GM23248 (cell line): ENCODE results near the gene GNB5. TPM values are rescaled to one million over a fixed set of nuclear protein-coding genes. Genes with fewer than 3 reads are reported as not detected.

Experiments
- DNase-seq: peaks from one replicate; pipeline ENCODE4 v3.0.0-alpha.2; 2015
- H2AFZ ChIP-seq: fragments of 200-600 bp; sonication (generic); 2 replicates; pipeline ENCODE4 v1.6.1; 2016; ENCODE audit warnings: antibody characterized with exemption
- H3F3A ChIP-seq: fragments of 200-600 bp; sonication (generic); 2 replicates; pipeline ENCODE4 v1.6.1; 2016; ENCODE audit warnings: mild to moderate bottlenecking, antibody characterized with exemption, mixed run types; ENCODE audit not compliant: insufficient read depth
- H3K27ac ChIP-seq: fragments of 200-600 bp; sonication (generic); 2 replicates; pipeline ENCODE4 v1.5.1; 2016; ENCODE audit warnings: mild to moderate bottlenecking
- H3K27me3 ChIP-seq: fragments of 200-600 bp; sonication (generic); replicated peaks from 2 replicates; pipeline ENCODE4 v1.6.1; 2016; ENCODE audit warnings: mild to moderate bottlenecking; ENCODE audit not compliant: insufficient read depth
- H3K36me3 ChIP-seq: fragments of 200-600 bp; sonication (generic); 2 replicates; pipeline ENCODE4 v1.6.1; 2016; ENCODE audit warnings: low read depth, mild to moderate bottlenecking
- H3K4me1 ChIP-seq: fragments of 200-600 bp; sonication (generic); 2 replicates; pipeline ENCODE4 v1.6.1; 2016; ENCODE audit warnings: mild to moderate bottlenecking; ENCODE audit not compliant: insufficient read depth
- H3K4me2 ChIP-seq: fragments of 200-600 bp; sonication (generic); one replicate; pipeline ENCODE4 v1.6.1; 2016; ENCODE audit warnings: mild to moderate bottlenecking; ENCODE audit not compliant: unreplicated experiment
- H3K4me3 ChIP-seq: fragments of 200-600 bp; sonication (generic); 2 replicates; pipeline ENCODE4 v1.5.1; 2016; ENCODE audit warnings: mild to moderate bottlenecking
- H3K79me2 ChIP-seq: fragments of 200-600 bp; sonication (generic); 2 replicates; pipeline ENCODE4 v1.6.1; 2016; ENCODE audit warnings: mild to moderate bottlenecking; ENCODE audit not compliant: insufficient read depth
- H3K9ac ChIP-seq: fragments of 200-600 bp; sonication (generic); 2 replicates; pipeline ENCODE4 v1.6.1; 2016; ENCODE audit warnings: mild to moderate bottlenecking
- H3K9me2 ChIP-seq: fragments of 200-600 bp; sonication (generic); 2 replicates; pipeline ENCODE4 v1.6.1; 2016; ENCODE audit warnings: mixed run types, mild to moderate bottlenecking, moderate library complexity; ENCODE audit not compliant: insufficient read depth
- H3K9me3 ChIP-seq: fragments of 200-600 bp; sonication (generic); one replicate; pipeline ENCODE4 v1.6.1; 2017; ENCODE audit warnings: low read depth
- H4K20me1 ChIP-seq: fragments of 200-600 bp; sonication (generic); 2 replicates; pipeline ENCODE4 v1.6.0; 2016; ENCODE audit not compliant: insufficient read depth
- EZH2 ChIP-seq: fragments of 200-600 bp; sonication (generic); IDR thresholded peaks from 2 replicates; pipeline ENCODE4 v1.6.1; 2018; ENCODE audit warnings: antibody characterized with exemption, mild to moderate bottlenecking; ENCODE audit not compliant: insufficient read depth, poor library complexity, severe bottlenecking
- EZH2phosphoT487 ChIP-seq: fragments of 200-600 bp; sonication (generic); IDR thresholded peaks from 2 replicates; pipeline ENCODE4 v1.6.1; 2018; ENCODE audit warnings: antibody characterized with exemption, moderate library complexity, mild to moderate bottlenecking, low read depth; ENCODE audit not compliant: insufficient read depth
- WGBS, 2 experiments: methylation state at CpG; one replicate each; pipeline ENCODE4 v1.1.6; 2015 to 2017; ENCODE audit warnings: low lambda C conversion rate in 2 of 2, low coverage in 1 of 2; ENCODE audit errors: missing lambda C conversion rate in 2 of 2; 5-methylcytosine and 5-hydroxymethylcytosine counted together
- in situ Hi-C: fragments of 300-500 bp; cut with MboI; formaldehyde crosslinking; loops from 2 replicates; pipeline ENCODE4 v1.15.0; 2020
- polyA plus RNA-seq: library from polyadenylated mRNA; unstranded; fragments of >200 nt; fragmentation: Nextera tagmentation; extraction: Ambion mirVana; gene quantifications from 2 replicates; pipeline ENCODE4 v1.2.1, GENCODE V29; 2016
- total RNA-seq: library from RNA; depleted of rRNA; stranded (reverse); fragments of >200 nt; shearing (Covaris generic); gene quantifications from 2 replicates; pipeline ENCODE4 v1.2.3, GENCODE V29; 2014

The GNB5 gene
- total and polyA plus RNA-seq, 2 experiments from 2014 or later, result 39.9 to 42.8 TPM

DNA sequence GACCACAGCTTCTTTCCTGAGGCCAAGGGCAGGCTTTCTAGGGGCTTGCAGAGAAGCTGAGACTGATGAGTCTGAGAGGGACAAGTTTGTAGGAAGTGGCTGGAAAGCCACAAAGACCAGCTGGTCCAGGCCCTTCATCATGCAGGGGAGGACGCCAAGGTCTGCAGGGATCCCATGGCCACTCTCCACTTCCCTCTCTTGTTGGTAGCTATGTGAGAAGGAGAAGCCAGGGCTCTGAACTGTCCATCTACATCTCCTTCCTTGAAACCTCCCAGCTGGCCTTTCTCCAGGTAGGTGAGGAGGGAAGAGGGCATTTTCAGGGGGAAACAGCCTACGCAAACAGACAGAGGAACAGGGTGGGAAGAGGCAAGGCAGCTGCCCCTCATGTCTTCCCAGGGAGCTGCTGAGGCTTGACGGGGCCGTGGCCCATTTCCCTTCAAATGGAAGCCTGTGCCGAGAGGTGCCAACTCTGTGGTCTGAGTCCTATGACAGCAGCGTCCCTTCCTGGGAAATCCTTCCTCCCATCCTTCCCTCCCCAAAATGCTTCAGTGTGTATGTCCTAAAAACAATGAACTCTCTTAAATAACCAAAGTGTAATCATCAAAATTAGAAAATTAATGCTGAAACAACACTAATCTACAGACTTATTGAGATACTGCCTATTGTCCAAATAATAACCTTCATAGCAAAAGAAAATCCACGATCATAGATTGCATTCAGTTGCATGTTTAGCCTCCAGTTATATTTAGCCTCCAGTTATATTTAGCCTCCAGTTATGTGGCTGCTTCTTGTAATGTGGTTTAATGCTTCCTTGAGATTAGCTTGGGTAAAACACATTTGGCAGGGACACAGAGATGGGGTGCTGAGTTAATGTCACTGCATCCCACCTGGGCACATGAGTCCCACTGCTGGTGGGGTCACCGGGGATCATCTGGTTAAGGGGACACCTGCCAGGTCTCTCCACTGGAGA lies 36.0 kb downstream of the GNB5 start:
- no peaks in the 10 kb centered on the region for H4K20me1 ChIP-seq
- no peak for DNase-seq
- H3K9me2 ChIP-seq, result no peaks in the 10 kb centered on the region
- no peak overlapping the region for H3K4me2 ChIP-seq
- no peaks in the 10 kb centered on the region for H3K4me1 ChIP-seq
- H3K36me3 ChIP-seq, result no peaks in the 10 kb centered on the region
- H3F3A ChIP-seq, result no peaks in the 10 kb centered on the region
- no peaks in the 10 kb centered on the region for H3K79me2 ChIP-seq
- H3K27me3 ChIP-seq, result no peaks in the 10 kb centered on the region
- no peak overlapping the region for H2AFZ ChIP-seq
- WGBS, 2 experiments, result 81 to 91% methylated on average over 7 to 8 of the region's 8 CpGs
- H3K9me3 ChIP-seq, result no peaks in the 10 kb centered on the region
- H3K4me3 ChIP-seq, result no peak overlapping the region
- H3K9ac ChIP-seq, result no peak overlapping the region
- no peak for TF ChIP-seq EZH2phosphoT487
- TF ChIP-seq EZH2, result no peak
- H3K27ac ChIP-seq, result no peak overlapping the region
- in situ Hi-C loops, result no loop called here

GRCh38 chr15:52153900-52154895 lies 37.0 kb downstream of the GNB5 start:
- in situ Hi-C loops, result no loop called here
- TF ChIP-seq EZH2phosphoT487 (no peak), EZH2 (no peak)
- DNase-seq, result no peak
- Histone ChIP-seq H3K79me2 (no peaks in the 10 kb centered on the region), H3K27ac (no peak overlapping the region), H3F3A (no peaks in the 10 kb centered on the region), H3K4me1 (no peaks in the 10 kb centered on the region), H4K20me1 (no peaks in the 10 kb centered on the region), H3K36me3 (no peaks in the 10 kb centered on the region; the same call in 1 of the 2 replicates), H3K9ac (no peak overlapping the region), H3K9me3 (no peaks in the 10 kb centered on the region), H3K27me3 (no peaks in the 10 kb centered on the region), H3K4me3 (no peak overlapping the region), H3K9me2 (no peaks in the 10 kb centered on the region), H3K4me2 (no peak overlapping the region), H2AFZ (no peak overlapping the region)
- 90 to 95% methylated on average over 12 of the region's 12 CpGs for WGBS, 2 experiments

GRCh38 chr15:52151353-52151752 lies 39.8 kb downstream of the GNB5 start:
- 90 to 96% methylated on average over 4 of the region's 4 CpGs for WGBS, 2 experiments
- no peak for DNase-seq
- in situ Hi-C loops, result no loop called here

DNA sequence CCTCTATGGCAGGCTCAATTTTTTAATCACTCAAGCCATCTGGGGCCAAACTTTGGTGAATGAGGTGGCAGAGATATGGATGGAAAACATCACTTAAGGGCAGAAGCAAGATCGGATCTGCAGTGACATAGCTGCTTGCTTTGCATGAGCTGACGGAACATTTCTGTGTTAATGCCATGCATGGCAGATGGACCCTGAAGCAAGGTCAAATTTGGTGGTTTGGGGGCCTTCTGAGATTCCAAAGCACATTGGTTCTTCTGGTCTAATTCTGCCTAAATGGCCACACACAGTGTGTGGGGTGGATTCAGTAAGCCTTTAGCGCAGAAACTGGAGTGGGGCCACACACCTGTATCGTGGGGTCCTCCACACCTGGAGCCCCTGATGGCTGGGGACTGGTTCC lies 40.3 kb downstream of the GNB5 start:
- H3K9me3 ChIP-seq, result no peaks in the 10 kb centered on the region
- no peaks in the 10 kb centered on the region for H3K27me3 ChIP-seq
- no peak overlapping the region for H3K4me2 ChIP-seq
- no peaks in the 10 kb centered on the region for H3F3A ChIP-seq
- H3K9me2 ChIP-seq, result no peaks in the 10 kb centered on the region
- no peaks in the 10 kb centered on the region for H3K79me2 ChIP-seq
- in situ Hi-C loops, result no loop called here
- H3K4me1 ChIP-seq, result no peaks in the 10 kb centered on the region
- DNase-seq, result no peak
- H3K36me3 ChIP-seq, result no peaks in the 10 kb centered on the region; the same call in 1 of the 2 replicates
- no peaks in the 10 kb centered on the region for H4K20me1 ChIP-seq
- no peak overlapping the region for H3K27ac ChIP-seq
- TF ChIP-seq EZH2, result no peak
- TF ChIP-seq EZH2phosphoT487, result no peak
- 97 to 100% methylated on average over 4 of the region's 4 CpGs for WGBS, 2 experiments
- H3K4me3 ChIP-seq, result no peak overlapping the region
- H3K9ac ChIP-seq, result no peak overlapping the region
- H2AFZ ChIP-seq, result no peak overlapping the region

More at GRCh38 chr15:52151353-52151752, 39.8 kb downstream of the GNB5 start:
- Histone ChIP-seq H3K36me3 (no peaks in the 10 kb centered on the region; the same call in 1 of the 2 replicates), H3K9me2 (no peaks in the 10 kb centered on the region), H3F3A (no peaks in the 10 kb centered on the region), H3K79me2 (no peaks in the 10 kb centered on the region), H3K4me2 (no peak overlapping the region), H3K4me3 (no peak overlapping the region), H4K20me1 (no peaks in the 10 kb centered on the region), H3K27ac (no peak overlapping the region), H3K4me1 (no peaks in the 10 kb centered on the region), H2AFZ (no peak overlapping the region), H3K9me3 (no peaks in the 10 kb centered on the region), H3K27me3 (no peaks in the 10 kb centered on the region), H3K9ac (no peak overlapping the region)
- TF ChIP-seq EZH2 (no peak), EZH2phosphoT487 (no peak)
